Aorta (tissue), 5 donors: ENCODE data around the gene METAP1. TPM values are rescaled to one million over a fixed set of nuclear protein-coding genes. Genes with fewer than 3 reads are reported as not detected.
"Not testable (repeated sequence)": the region's sequence is repeated elsewhere in the genome, so short reads cannot be mapped to it uniquely, and the experiment has no call there.

ENCODE experiments used
- ATAC-seq: fragments of 200-7000 bp; cut with Tn5 transposase; one replicate; pipeline ENCODE4 v1.9.1; 2022; ENCODE audit warnings: moderate library complexity; ENCODE audit not compliant: low FRiP score
- DNase-seq, 2 donors: peaks; one replicate each; pipeline ENCODE4 v3.0.0-alpha.2; 2020
- H3K27ac ChIP-seq, 2 donors: one replicate each; pipeline ENCODE4 v1.5.1; 2013; ENCODE audit warnings: low read length in 2 of 2, mild to moderate bottlenecking in 2 of 2, moderate library complexity in 2 of 2, control low read depth in 1 of 2, inconsistent platforms in 1 of 2, low read depth in 1 of 2
- H3K27me3 ChIP-seq, 2 donors: one replicate each; pipeline ENCODE4 v1.6.1; 2013; ENCODE audit warnings: control low read depth in 1 of 2, low read length in 1 of 2, mild to moderate bottlenecking in 1 of 2, moderate library complexity in 1 of 2; ENCODE audit not compliant: insufficient read depth in 2 of 2, control insufficient read depth in 1 of 2
- H3K36me3 ChIP-seq, 2 donors: one replicate each; pipeline ENCODE4 v1.6.1; 2013; ENCODE audit warnings: control low read depth in 1 of 2, low read length in 1 of 2, mild to moderate bottlenecking in 1 of 2; ENCODE audit not compliant: insufficient read depth in 2 of 2, control insufficient read depth in 1 of 2
- H3K4me1 ChIP-seq, 2 donors: one replicate each; pipeline ENCODE4 v1.6.1; 2013; ENCODE audit warnings: low read length in 2 of 2, control low read depth in 1 of 2, mild to moderate bottlenecking in 1 of 2, moderate library complexity in 1 of 2; ENCODE audit not compliant: insufficient read depth in 2 of 2, control insufficient read depth in 1 of 2
- H3K4me3 ChIP-seq, 2 donors: one replicate each; pipeline ENCODE4 v1.5.1; 2013; ENCODE audit warnings: low read length in 2 of 2, control low read depth in 1 of 2, mild to moderate bottlenecking in 1 of 2
- H3K9me3 ChIP-seq: one replicate; pipeline ENCODE4 v1.6.1; 2013; ENCODE audit warnings: mild to moderate bottlenecking, low read length; ENCODE audit not compliant: control insufficient read depth
- WGBS, 2 donors: extraction: QIAGEN DNeasy Blood & Tissue Kit; methylation state at CpG; one replicate each; pipeline ENCODE4 v1.1.7; 2013; 5-methylcytosine and 5-hydroxymethylcytosine counted together
- intact Hi-C, 2 donors: fragments of 100-400 bp; cut with DNase I; formaldehyde crosslinking; loops; one replicate each; pipeline versions ENCODE4 v1.14.2 to v1.15.0; 2022
- polyA plus RNA-seq, 2 donors: library from polyadenylated mRNA; stranded (reverse); fragments of 200-250 nt; gene quantifications; one replicate each; pipeline ENCODE4 v1.2.3, GENCODE V29; 2013
- total RNA-seq, 2 donors: library from RNA; stranded (reverse); fragmentation: NEBNext Ultra II Directional; extraction: Animal tissue kit (Norgen Biotek cat#: 25700); gene quantifications; one replicate each; pipeline ENCODE4 v1.2.1, GENCODE V29; 2021
- donor health status: healthy with polysubstance abuse.
- donor health status: Bipolar disorder and iron deficiency.
- donor health status: DM: no; HTN: no; CAD: no.
- donor health status: DM: no; HTN: no; CAD: no.
- donor health status: DM: yes; HTN: yes; CAD: no.

The METAP1 gene
- total and polyA plus RNA-seq, 4 donors: 40.2 to 61.4 (median 52.7) TPM

DNA sequence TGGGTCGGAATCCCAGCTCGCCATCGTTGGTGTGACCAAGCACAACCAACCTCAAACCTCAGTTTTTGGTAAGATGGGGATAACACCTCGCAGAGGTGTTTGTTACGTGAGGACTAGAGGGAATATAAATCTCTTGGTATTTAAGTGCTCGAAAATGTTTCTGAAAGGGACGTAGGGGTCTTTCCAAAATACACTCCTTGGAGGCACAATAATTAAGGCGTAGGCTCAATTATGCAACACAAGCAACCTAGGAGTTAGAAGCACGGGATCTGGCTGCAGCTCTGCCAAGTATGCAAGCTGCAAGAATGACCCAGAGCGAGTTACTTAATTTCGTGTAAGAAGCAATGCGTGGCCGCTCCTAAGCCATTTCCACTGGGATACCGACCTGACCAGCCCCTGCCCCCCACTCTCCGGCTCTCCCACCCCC, 92.5 kb downstream of the METAP1 start:
- H3K4me1 ChIP-seq: no peaks in the 10 kb centered on the region
- DNase-seq (peak in 1 of 2 donors; percentile 72), ATAC-seq (peak; percentile 85)
- intact Hi-C loops: loop anchor here in 1 of 2 donors (10.0 kb wide), 2 partner anchors 117 to 317 kb away; no protein-coding TSS in a partner anchor
- peak overlapping the region; percentile 56 to 93 for H3K4me3 ChIP-seq
- 1% methylated on average over 15 of the region's 15 CpGs for WGBS, 2 donors
- H3K27ac ChIP-seq: peak overlapping the region; percentile 45 to 79
- no peaks in the 10 kb centered on the region for H3K9me3 ChIP-seq
- H3K27me3 ChIP-seq: no peaks in the 10 kb centered on the region
- H3K36me3 ChIP-seq: no peaks in the 10 kb centered on the region

DNA sequence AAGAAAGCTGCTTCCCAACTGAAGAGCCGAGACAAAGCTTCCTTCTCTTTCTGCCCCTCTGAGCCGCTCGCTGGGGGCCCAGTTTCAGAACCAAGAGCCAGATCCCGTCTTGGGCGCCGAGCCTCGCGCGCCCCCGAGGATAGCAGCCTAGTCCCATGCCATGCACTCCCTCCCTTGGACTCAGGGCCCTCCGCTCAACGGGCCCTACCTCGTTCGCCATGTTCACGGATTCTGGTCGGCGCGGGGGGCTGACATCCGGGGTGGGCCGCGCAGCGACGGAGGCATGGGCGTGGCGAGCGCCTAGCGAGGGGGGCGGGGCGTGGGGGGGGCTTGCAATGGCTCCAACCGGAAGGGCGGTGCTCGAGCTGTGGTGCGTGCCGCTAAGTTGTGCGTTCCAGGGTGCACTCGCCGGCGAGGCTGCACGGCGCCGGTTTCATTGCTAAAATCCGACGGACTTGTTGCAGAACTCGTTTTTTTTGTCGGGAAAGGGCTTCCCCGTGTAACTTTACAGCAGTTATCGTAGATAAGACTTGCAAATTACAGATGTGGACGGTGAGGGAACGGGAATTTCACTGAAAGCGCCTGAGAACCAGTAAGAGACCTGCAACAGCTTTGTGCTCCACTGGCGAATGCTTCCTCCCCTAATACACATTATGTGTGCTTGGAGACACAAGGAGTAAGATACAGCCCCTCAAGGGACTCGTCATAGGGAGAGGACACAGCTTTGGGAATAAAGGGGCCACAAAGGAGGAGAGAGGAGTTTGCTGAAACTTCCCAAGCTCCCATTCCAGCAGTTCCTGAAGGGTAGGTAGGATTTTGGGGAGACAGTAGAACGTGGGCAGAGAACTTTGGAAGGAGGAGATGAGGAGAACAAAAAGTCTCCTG, 93.2 kb downstream of the METAP1 start, which contains the start of gene ADH5:
Gene ADH5 (minus strand): TSS at position 308 of the 885 bp plus-strand sequence. CDS start 88 bp downstream, at position 220.
- 0 to 1% methylated on average over 50 to 53 of the region's 53 CpGs for WGBS, 2 donors
- ATAC-seq (peak; percentile 97), DNase-seq (peak; percentile 93 to 97)
- no peaks in the 10 kb centered on the region for H3K27me3 ChIP-seq
- H3K27ac ChIP-seq: peak within 1 kb of the TSS; percentile 95 to 98
- no peaks in the 10 kb centered on the region for H3K9me3 ChIP-seq
- H3K4me1 ChIP-seq: no peaks in the 10 kb centered on the region
- H3K4me3 ChIP-seq: peak within 1 kb of the TSS; percentile 94 to 97
- intact Hi-C loops: loop anchor here in 1 of 2 donors (10.0 kb wide), 2 partner anchors 116 to 316 kb away; no protein-coding TSS in a partner anchor
- H3K36me3 ChIP-seq: no peaks in the 10 kb centered on the region

DNA sequence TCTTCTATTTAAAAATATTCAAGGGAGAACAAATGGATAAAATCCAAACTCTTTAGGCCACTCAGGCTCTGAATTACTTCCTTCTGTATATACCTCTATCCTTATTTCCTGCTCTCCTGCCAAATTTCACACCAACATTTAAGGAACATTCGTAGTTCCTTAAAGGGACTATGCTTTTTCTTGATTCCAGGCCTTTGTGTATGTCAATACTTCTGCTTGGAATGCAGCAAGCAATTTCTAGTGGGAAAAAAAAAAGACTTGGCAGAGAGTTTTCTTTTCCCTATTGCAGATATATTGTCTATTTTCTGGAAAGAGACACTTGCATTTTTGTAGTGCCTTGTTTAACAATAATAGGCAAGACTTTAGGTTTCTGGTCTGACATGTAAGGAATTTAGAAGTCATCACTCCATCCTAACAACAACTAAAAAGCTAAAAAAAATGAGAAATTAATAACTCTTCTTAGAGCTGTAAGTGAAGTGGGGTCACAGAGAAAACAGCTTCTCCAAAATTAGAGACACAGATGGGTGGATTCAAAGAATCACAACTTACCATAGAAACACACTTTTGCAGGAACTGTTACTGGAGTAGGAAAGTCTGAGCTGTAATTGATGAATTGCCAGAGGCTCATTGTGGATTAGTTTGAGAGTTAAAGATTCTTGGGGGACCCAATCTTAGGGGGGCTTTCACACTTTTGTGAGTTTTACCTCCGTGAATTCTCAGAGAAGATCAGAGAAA, 95.1 kb downstream of the METAP1 start:
- Histone ChIP-seq H3K4me1 (no peaks in the 10 kb centered on the region), H3K27me3 (no peaks in the 10 kb centered on the region), H3K36me3 (no peaks in the 10 kb centered on the region), H3K9me3 (no peaks in the 10 kb centered on the region), H3K27ac (peak overlapping the region in 1 of 2 donors; percentile 57), H3K4me3 (peak overlapping the region; percentile 66 to 97)
- DNase-seq: no peak
- no peak for ATAC-seq
- 31 to 35% methylated on average over 2 of the region's 2 CpGs for WGBS, 2 donors
- intact Hi-C loops: no loop called here

DNA sequence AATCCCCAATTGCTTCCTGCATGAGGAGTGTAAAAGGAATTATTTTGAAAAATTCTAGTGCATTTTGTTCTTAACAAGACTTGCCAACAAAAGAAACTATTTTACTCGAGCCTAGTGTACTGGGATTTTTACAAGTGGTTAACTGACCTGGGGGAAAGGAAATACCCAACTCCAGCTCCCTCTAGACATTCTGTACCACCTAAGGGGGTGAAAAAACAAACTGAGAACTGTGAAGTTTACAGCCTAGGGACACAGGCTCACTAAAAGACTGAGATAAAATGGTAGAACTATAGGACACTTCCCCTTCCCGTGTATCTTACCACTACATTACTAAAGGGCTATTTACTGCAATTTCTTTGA, 95.7 kb downstream of the METAP1 start:
- Histone ChIP-seq H3K4me1 (no peaks in the 10 kb centered on the region), H3K9me3 (no peaks in the 10 kb centered on the region), H3K36me3 (no peaks in the 10 kb centered on the region), H3K27me3 (no peaks in the 10 kb centered on the region), H3K27ac (no peak overlapping the region), H3K4me3 (peak overlapping the region; percentile 66 to 97)
- 14 to 17% methylated on average over 2 of the region's 2 CpGs for WGBS, 2 donors
- intact Hi-C loops: no loop called here
- ATAC-seq: no peak
- no peak for DNase-seq

DNA sequence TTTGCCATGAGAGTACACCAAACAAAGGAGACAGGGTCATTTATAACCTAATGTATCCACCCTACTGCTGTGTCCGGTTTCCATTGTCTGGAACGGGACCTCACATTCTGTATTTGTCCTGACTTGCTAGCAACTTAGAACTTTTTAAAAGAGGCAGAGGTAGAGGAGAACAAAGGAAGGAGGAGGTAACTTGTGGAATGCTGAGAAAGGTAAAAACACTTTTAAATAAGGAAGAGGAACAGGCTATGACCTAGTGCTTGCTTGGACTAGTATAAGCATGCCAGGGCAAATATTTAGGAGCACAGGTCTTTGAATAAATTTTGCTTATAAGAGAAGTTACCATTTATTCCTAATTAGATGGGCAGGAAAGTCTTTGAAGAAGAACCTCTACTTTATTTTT, 96.3 kb downstream of the METAP1 start:
- H3K36me3 ChIP-seq, DNase-seq, H3K27ac ChIP-seq, H3K9me3 ChIP-seq, ATAC-seq, intact Hi-C loops, H3K27me3 ChIP-seq, H3K4me3 ChIP-seq, H3K4me1 ChIP-seq: not testable (repeated sequence)
- WGBS, 2 donors: 62 to 65% methylated on average over 2 of the region's 2 CpGs

DNA sequence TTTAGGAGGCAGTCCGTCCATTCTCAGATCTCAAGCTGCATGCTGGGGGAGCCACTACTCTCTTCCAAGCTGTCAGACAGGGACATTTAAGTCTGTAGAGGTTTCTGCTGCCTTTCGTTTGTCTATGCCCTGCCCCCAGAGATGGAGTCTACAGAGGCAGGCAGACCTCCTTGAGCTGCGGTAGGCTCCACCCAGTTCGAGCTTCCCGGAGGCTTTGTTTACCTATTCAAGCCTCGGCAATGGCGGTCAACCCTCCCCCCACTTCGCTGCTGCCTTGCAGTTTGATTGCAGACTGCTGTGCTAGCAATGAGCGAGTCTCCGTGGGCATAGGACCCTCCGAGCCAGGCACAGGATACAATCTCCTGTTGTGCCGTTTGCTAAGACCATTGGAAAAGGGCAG, 103.8 kb downstream of the METAP1 start:
- 90 to 95% methylated on average over 12 of the region's 12 CpGs for WGBS, 2 donors
- no peaks in the 10 kb centered on the region for H3K9me3 ChIP-seq
- H3K27ac ChIP-seq: no peak overlapping the region
- ATAC-seq (no peak), DNase-seq (no peak)
- intact Hi-C loops: no loop called here
- no peaks in the 10 kb centered on the region for H3K27me3 ChIP-seq
- peaks cover 0 to 3% of the 10 kb centered on the region in 2 donors for H3K4me1 ChIP-seq
- H3K36me3 ChIP-seq: peaks cover 0 to 2% of the 10 kb centered on the region in 2 donors
- no peak overlapping the region for H3K4me3 ChIP-seq

DNA sequence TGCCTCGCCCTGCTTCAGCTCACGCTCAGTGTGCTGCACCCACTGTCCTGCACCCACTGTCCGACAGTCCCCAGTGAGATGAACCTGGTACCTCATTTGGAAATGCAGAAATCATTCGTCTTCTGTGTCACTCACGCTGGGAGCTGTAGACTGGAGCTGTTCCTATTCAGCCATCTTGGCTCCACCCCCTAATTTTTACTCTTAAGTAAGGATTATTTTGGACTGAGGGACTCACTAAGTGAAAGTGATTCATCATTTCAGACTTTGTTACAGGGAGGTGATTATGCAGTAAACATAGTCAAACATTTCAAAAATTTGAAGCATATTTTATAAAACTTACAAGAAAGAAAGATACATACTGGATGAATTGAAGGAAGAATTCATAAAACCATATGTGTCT, 104.3 kb downstream of the METAP1 start:
- DNase-seq, H3K36me3 ChIP-seq, H3K27me3 ChIP-seq, intact Hi-C loops, H3K4me3 ChIP-seq, H3K4me1 ChIP-seq, H3K9me3 ChIP-seq, ATAC-seq: not testable (repeated sequence)
- H3K27ac ChIP-seq: peak overlapping the region in 1 of 2 donors; percentile 34
- WGBS, 2 donors: 61 to 70% methylated on average over 5 of the region's 5 CpGs

DNA sequence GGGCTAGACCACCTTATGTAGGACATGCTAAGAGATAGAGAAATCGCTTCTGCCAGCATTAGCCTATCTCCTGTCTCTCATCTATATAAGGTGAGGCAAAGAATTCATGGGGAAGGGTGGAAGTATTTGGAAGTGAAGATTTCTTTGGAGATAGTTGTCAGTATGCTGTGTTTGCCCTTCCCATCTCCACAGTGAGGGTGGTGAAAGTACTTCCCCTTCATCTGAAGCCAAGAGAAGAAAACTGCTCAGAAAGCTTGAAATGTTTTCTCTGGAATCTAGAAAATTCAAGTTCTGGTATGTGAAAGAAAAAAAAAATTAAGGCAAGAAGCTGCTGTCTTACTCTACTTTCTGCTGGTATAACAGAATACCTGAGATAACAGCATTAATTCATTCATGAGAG, 105.4 kb downstream of the METAP1 start:
- intact Hi-C loops: no loop called here
- DNase-seq (no peak), ATAC-seq (no peak)
- Histone ChIP-seq H3K4me3 (no peak overlapping the region), H3K4me1 (peaks cover 0 to 3% of the 10 kb centered on the region in 2 donors), H3K36me3 (peaks cover 0 to 2% of the 10 kb centered on the region in 2 donors), H3K9me3 (no peaks in the 10 kb centered on the region), H3K27me3 (no peaks in the 10 kb centered on the region), H3K27ac (no peak overlapping the region)
- WGBS, 2 donors: 95 to 97% methylated on average over 1 of the region's 1 CpG
